GM12878 (cell line): Measurements from ENCODE around the gene TTC23. TPM values are rescaled to one million over a fixed set of nuclear protein-coding genes. Genes with fewer than 3 reads are reported as not detected.

Source experiments
- ATAC-seq: fragments of 200-7000 bp; cut with Tn5 transposase; 3 replicates; pipeline ENCODE4 v1.9.1; 2020; ENCODE audit warnings: mild to moderate bottlenecking, moderate library complexity
- BruUV-seq: library from RNA; stranded (reverse); fragments of 400-500 nt; replicated peaks from 2 replicates; lab custom pipeline; 2021; lab: Mats Ljungman, UMichigan
- CTCF ChIA-PET: fragments of 300-600 bp; sonication (Branson Sonifier 250); formaldehyde crosslinking; extraction: SDS; loops from one replicate; lab custom pipeline; 2021; ENCODE audit warnings: inconsistent platforms; lab: Yijun Ruan, JAX
- POLR2A ChIA-PET: fragments of 350-600 bp; formaldehyde crosslinking; extraction: SDS; loops from one replicate; lab custom pipeline; 2021; ENCODE audit warnings: inconsistent platforms; lab: Charles Lee
- RAD21 ChIA-PET: fragments of 300-600 bp; sonication (Branson Sonifier 250); formaldehyde crosslinking; loops from one replicate; lab custom pipeline; 2023; ENCODE audit warnings: antibody characterized with exemption; ENCODE audit not compliant: unreplicated experiment; lab: Charles Lee
- SMC1A ChIA-PET: fragments of 300-600 bp; sonication (Branson Sonifier 250); formaldehyde crosslinking; loops from one replicate; lab custom pipeline; 2023; ENCODE audit not compliant: unreplicated experiment, uncharacterized antibody; lab: Charles Lee
- DNase-seq: peaks from one replicate; pipeline ENCODE4 v3.0.0-alpha.2; 2011; ENCODE audit warnings: low read depth, low spot score
- FAIRE-seq: peaks from 3 replicates; lab custom pipeline; 2011; peaks lifted over from hg19 to GRCh38; lab: Jason Lieb, UNC
- H2AFZ ChIP-seq: 2 replicates; pipeline ENCODE4 v1.6.0; 2011; ENCODE audit warnings: low read depth, low read length, control low read depth; ENCODE audit not compliant: control insufficient read depth
- H3K27ac ChIP-seq: 2 replicates; pipeline ENCODE4 v1.5.1; 2011; ENCODE audit warnings: control low read depth; ENCODE audit not compliant: control insufficient read depth, insufficient read depth
- H3K27me3 ChIP-seq, 2 experiments: replicated peaks in 1 of 2; 2 replicates each; pipeline versions ENCODE4 v1.6.0 to v1.6.1; 2011; ENCODE audit warnings: low read length in 1 of 2; ENCODE audit not compliant: control insufficient read depth in 2 of 2, insufficient read depth in 2 of 2
- H3K36me3 ChIP-seq, 2 experiments: 2 replicates each; pipeline ENCODE4 v1.5.1; 2011; ENCODE audit warnings: low read length in 1 of 2; ENCODE audit not compliant: control insufficient read depth in 2 of 2, insufficient read depth in 2 of 2
- H3K4me1 ChIP-seq: 2 replicates; pipeline ENCODE4 v1.6.1; 2011; ENCODE audit warnings: mild to moderate bottlenecking, low read length, moderate library complexity, mixed read lengths; ENCODE audit not compliant: control insufficient read depth, insufficient read depth
- H3K4me2 ChIP-seq: 2 replicates; pipeline ENCODE4 v1.6.0; 2011; ENCODE audit warnings: control low read depth; ENCODE audit not compliant: control insufficient read depth, insufficient read depth
- H3K4me3 ChIP-seq: fragments of 200-600 bp; sonication (generic); 2 replicates; pipeline ENCODE4 v1.5.1; 2016
- H3K79me2 ChIP-seq: 2 replicates; pipeline ENCODE4 v1.6.0; 2011; ENCODE audit warnings: low read length; ENCODE audit not compliant: control insufficient read depth, insufficient read depth
- H3K9ac ChIP-seq: 2 replicates; pipeline ENCODE4 v1.8.0; 2011; ENCODE audit warnings: low read length, control low read depth, mixed read lengths; ENCODE audit not compliant: control insufficient read depth, insufficient read depth
- H3K9me3 ChIP-seq: replicated peaks from 3 replicates; pipeline ENCODE4 v1.5.1; 2011; ENCODE audit warnings: mild to moderate bottlenecking, low read length; ENCODE audit not compliant: control insufficient read depth, insufficient read depth
- H4K20me1 ChIP-seq: 2 replicates; pipeline ENCODE4 v1.6.0; 2011; ENCODE audit not compliant: control insufficient read depth, insufficient read depth
- ATF2 ChIP-seq: IDR thresholded peaks from 2 replicates; pipeline ENCODE4 v1.6.1; 2012; ENCODE audit warnings: low read length, inconsistent platforms
- CHD4 ChIP-seq: fragments of 200-600 bp; sonication (generic); IDR thresholded peaks from 2 replicates; pipeline ENCODE4 v1.6.1; 2016; ENCODE audit warnings: mild to moderate bottlenecking
- MLLT1 ChIP-seq: fragments of 450-650 bp; IDR thresholded peaks from 2 replicates; pipeline ENCODE4 v1.6.1; 2016; ENCODE audit warnings: mild to moderate bottlenecking
- RELA ChIP-seq: fragments of 450-650 bp; IDR thresholded peaks from 2 replicates; pipeline ENCODE4 v1.8.0; 2014; ENCODE audit warnings: borderline replicate concordance; ENCODE audit not compliant: partially characterized antibody
- TBL1XR1 ChIP-seq: IDR thresholded peaks from 2 replicates; pipeline ENCODE4 v1.6.1; 2012; ENCODE audit warnings: low read depth, low read length, improper control_type of control experiment
- WGBS: methylation state at CpG from one replicate; pipeline ENCODE4 v1.1.6; 2016; ENCODE audit warnings: low lambda C conversion rate; ENCODE audit not compliant: insufficient replicate concordance, insufficient coverage; ENCODE audit errors: missing lambda C conversion rate; 5-methylcytosine and 5-hydroxymethylcytosine counted together
- in situ Hi-C: fragments of 300-500 bp; cut with MboI; formaldehyde crosslinking; loops from 9 replicates; pipeline ENCODE4 v1.14.3; 2018; ENCODE audit warnings: mixed read lengths
- intact Hi-C: fragments of 100-400 bp; cut with micrococcal nuclease; formaldehyde crosslinking; loops from one replicate; pipeline ENCODE4 v1.14.2; 2022; ENCODE audit not compliant: unreplicated experiment
- polyA plus RNA-seq, 11 experiments: library from polyadenylated mRNA; depleted of rRNA in 4 of 11; unstranded in 6 of 11; stranded (reverse) in 5 of 11; fragments of >200 nt; fragmentation: Nextera tagmentation in 4 of 11; fragmentation: Illumina TruSeq in 1 of 11; extraction: Ambion mirVana in 4 of 11; extraction: Trizol in 1 of 11; gene quantifications; 1 replicate in 1 of 11; 2 replicates in 10 of 11; pipeline versions ENCODE4 v1.2.1 to v1.2.3, GENCODE V29; 2011 to 2016; ENCODE audit warnings: inconsistent platforms in 2 of 11, missing spikeins in 2 of 11, low read depth in 1 of 11
- total RNA-seq, 4 experiments: library from RNA; depleted of rRNA in 3 of 4; stranded (reverse); fragments of >200 nt in 3 of 4; fragmentation: Illumina TruSeq in 1 of 4; extraction: Trizol in 1 of 4; gene quantifications; 2 replicates each; pipeline versions ENCODE4 v1.2.1 to v1.2.3, GENCODE V29; 2013 to 2021

Gene TTC23
- total and polyA plus RNA-seq, 10 of the 15 experiments (the other 5 are each of a cell fraction or from before 2014, with no cell fraction given): 1.2 to 9.0 (median 6.5) TPM

GRCh38 chr15:99182791-99183190 lies 66.6 kb downstream of the TTC23 start:
- RAD21 ChIA-PET: no interaction called here
- no TSS peak for BruUV-seq
- DNase-seq: no peak
- CTCF ChIA-PET: interaction anchor here (1.0 kb wide), 1 partner anchor 11 kb away, joined by 3 read pairs; no protein-coding TSS in a partner anchor
- Histone ChIP-seq H3K79me2 (no peaks in the 10 kb centered on the region), H3K36me3 (no peaks in the 10 kb centered on the region), H3K9ac (no peak overlapping the region), H3K4me3 (no peak overlapping the region), H2AFZ (no peak overlapping the region), H3K4me2 (no peak overlapping the region), H3K27me3 (no peaks in the 10 kb centered on the region), H4K20me1 (no peaks in the 10 kb centered on the region), H3K27ac (no peak overlapping the region), H3K4me1 (no peaks in the 10 kb centered on the region), H3K9me3 (no peaks in the 10 kb centered on the region)
- TF ChIP-seq TBL1XR1 (no peak), MLLT1 (no peak), CHD4 (no peak), RELA (no peak), ATF2 (no peak)
- ATAC-seq: no peak
- POLR2A ChIA-PET: interaction anchor here (0.6 kb wide), 1 partner anchor 9 kb away, joined by 6 read pairs; no protein-coding TSS in a partner anchor
- FAIRE-seq: no peak
- SMC1A ChIA-PET: no interaction called here
- in situ Hi-C loops: no loop called here
- intact Hi-C loops: no loop called here
- WGBS: 94% methylated on average over 1 of the region's 1 CpG
